CD14-positive monocyte (primary cell): ENCODE measurements around the gene PTPRN2. TPM values are rescaled to one million over a fixed set of nuclear protein-coding genes. Genes with fewer than 3 reads are reported as not detected.

Experiments
- DNase-seq, 3 donors: peaks; one replicate each; pipeline ENCODE4 v3.0.0-alpha.2; 2011 to 2022
- H2AFZ ChIP-seq: 2 replicates; pipeline ENCODE4 v1.6.0; 2012; ENCODE audit warnings: mild to moderate bottlenecking, low read depth, low read length, inconsistent platforms; ENCODE audit not compliant: insufficient read depth, poor library complexity, severe bottlenecking
- H3K27ac ChIP-seq, 2 donors: 1 replicate in 1 of 2; 2 replicates in 1 of 2; pipeline ENCODE4 v1.5.1; 2012 to 2013; ENCODE audit warnings: low read length in 2 of 2, control low read depth in 1 of 2, inconsistent platforms in 1 of 2, low read depth in 1 of 2, mild to moderate bottlenecking in 1 of 2
- H3K27me3 ChIP-seq, 2 donors: one replicate each; pipeline versions ENCODE4 v1.6.0 to v1.6.1; 2011 to 2013; ENCODE audit warnings: low read length in 2 of 2; ENCODE audit not compliant: control insufficient read depth in 2 of 2, insufficient read depth in 2 of 2
- H3K36me3 ChIP-seq, 2 donors: replicated peaks in 1 of 2; 1 replicate in 1 of 2; 2 replicates in 1 of 2; pipeline versions ENCODE4 v1.5.1 to v1.6.1; 2012 to 2013; ENCODE audit warnings: low read length in 2 of 2, control low read depth in 1 of 2, inconsistent platforms in 1 of 2, mild to moderate bottlenecking in 1 of 2; ENCODE audit not compliant: insufficient read depth in 2 of 2, control insufficient read depth in 1 of 2
- H3K4me1 ChIP-seq, 2 donors: 1 replicate in 1 of 2; 2 replicates in 1 of 2; pipeline versions ENCODE4 v1.5.1 to v1.6.1; 2012 to 2013; ENCODE audit warnings: low read length in 2 of 2, control low read depth in 1 of 2, inconsistent platforms in 1 of 2, mild to moderate bottlenecking in 1 of 2, moderate library complexity in 1 of 2; ENCODE audit not compliant: insufficient read depth in 2 of 2, control insufficient read depth in 1 of 2
- H3K4me2 ChIP-seq: replicated peaks from 2 replicates; pipeline ENCODE3; 2012; ENCODE audit warnings: low read length, moderate library complexity, mild to moderate bottlenecking; ENCODE audit not compliant: poor library complexity, severe bottlenecking; ENCODE audit errors: extremely low read depth
- H3K4me3 ChIP-seq, 3 experiments: fragments of 200-600 bp in 1 of 3; sonication (generic) in 1 of 3; replicated peaks in 1 of 3; 1 replicate in 2 of 3; 2 replicates in 1 of 3; pipeline ENCODE4 v1.5.1; 2011 to 2013; ENCODE audit warnings: low read length in 3 of 3, mild to moderate bottlenecking in 3 of 3, control low read depth in 2 of 3, low read depth in 2 of 3, inconsistent platforms in 1 of 3, moderate library complexity in 1 of 3
- H3K79me2 ChIP-seq: 2 replicates; pipeline ENCODE4 v1.6.0; 2012; ENCODE audit warnings: mild to moderate bottlenecking, control low read depth, inconsistent platforms, low read length, moderate library complexity; ENCODE audit not compliant: insufficient read depth
- H3K9ac ChIP-seq: 2 replicates; pipeline ENCODE4 v1.6.0; 2017; ENCODE audit warnings: low read length, mild to moderate bottlenecking; ENCODE audit not compliant: insufficient read depth, poor library complexity, severe bottlenecking
- H3K9me3 ChIP-seq, 2 donors: replicated peaks in 1 of 2; 1 replicate in 1 of 2; 2 replicates in 1 of 2; pipeline versions ENCODE4 v1.5.1 to v1.6.1; 2012 to 2013; ENCODE audit warnings: low read length in 2 of 2, control low read depth in 1 of 2; ENCODE audit not compliant: control insufficient read depth in 1 of 2, insufficient read depth in 1 of 2
- H4K20me1 ChIP-seq: 2 replicates; pipeline ENCODE4 v1.6.0; 2012; ENCODE audit warnings: mild to moderate bottlenecking, low read length, control low read depth, moderate library complexity; ENCODE audit not compliant: insufficient read depth
- H3K27ac Mint-ChIP-seq, 7 donors: one replicate each; pipeline ENCODE4 v1.8.0; 2020; ENCODE audit warnings: mild to moderate bottlenecking in 7 of 7, mixed read lengths in 7 of 7, moderate library complexity in 6 of 7, inconsistent platforms in 2 of 7
- H3K27me3 Mint-ChIP-seq, 3 donors: one replicate each; pipeline ENCODE4 v1.8.0; 2021 to 2022; ENCODE audit warnings: low read depth in 3 of 3, mild to moderate bottlenecking in 3 of 3, mixed read lengths in 3 of 3, moderate library complexity in 3 of 3, inconsistent platforms in 1 of 3
- H3K36me3 Mint-ChIP-seq, 2 donors: one replicate each; pipeline ENCODE4 v1.8.0; 2020; ENCODE audit warnings: mixed read lengths in 2 of 2, inconsistent platforms in 1 of 2, mild to moderate bottlenecking in 1 of 2
- H3K4me1 Mint-ChIP-seq: one replicate; pipeline ENCODE4 v1.8.0; 2020; ENCODE audit warnings: mild to moderate bottlenecking, mixed read lengths
- H3K4me3 Mint-ChIP-seq, 2 donors: one replicate each; pipeline ENCODE4 v1.8.0; 2020; ENCODE audit warnings: mild to moderate bottlenecking in 2 of 2, mixed read lengths in 2 of 2, moderate library complexity in 1 of 2
- H3K9me3 Mint-ChIP-seq, 7 donors: one replicate each; pipeline ENCODE4 v1.8.0; 2020 to 2022; ENCODE audit warnings: mixed read lengths in 7 of 7, mild to moderate bottlenecking in 6 of 7, moderate library complexity in 6 of 7, inconsistent platforms in 2 of 7
- CTCF ChIP-seq: fragments of 200-600 bp; IDR thresholded peaks from one replicate; pipeline ENCODE4 v1.8.0; 2022; ENCODE audit warnings: antibody characterized with exemption, mild to moderate bottlenecking
- WGBS: methylation state at CpG from one replicate; pipeline ENCODE4 v1.1.5; 2013; ENCODE audit warnings: missing lambda C conversion rate; ENCODE audit not compliant: insufficient coverage; 5-methylcytosine and 5-hydroxymethylcytosine counted together
- intact Hi-C, 2 donors: fragments of 100-400 bp; cut with micrococcal nuclease; formaldehyde crosslinking; loops; one replicate each; pipeline versions ENCODE4 v1.15.0 to v1.15.1; 2023
- polyA plus RNA-seq, 3 donors: library from polyadenylated mRNA; depleted of rRNA in 1 of 3; unstranded in 2 of 3; stranded (reverse) in 1 of 3; fragments of 300-500 nt in 2 of 3; fragments of >200 nt in 1 of 3; fragmentation: Illumina TruSeq in 2 of 3; gene quantifications; 1 replicate in 2 of 3; 2 replicates in 1 of 3; pipeline ENCODE4 v1.2.3, GENCODE V29; 2012 to 2021

PTPRN2 gene
- polyA plus RNA-seq, 3 donors, result 0.25 to 1.4 (median 0.97) TPM

- Mint-ChIP-seq H3K4me1 (no peaks in the 10 kb centered on the region), H3K27me3 (peaks cover 0 to 1% (median 0%) of the 10 kb centered on the region in 3 donors), H3K27ac (no peak overlapping the region), H3K36me3 (no peaks in the 10 kb centered on the region), H3K4me3 (no peak overlapping the region), H3K9me3 (peaks cover 8 to 25% (median 17%) of the 10 kb centered on the region in 7 donors)
- H3K79me2 ChIP-seq, result no peaks in the 10 kb centered on the region
- no peak overlapping the region for H3K27ac ChIP-seq
- no peaks in the 10 kb centered on the region for H3K27me3 ChIP-seq
- H3K9ac ChIP-seq, result no peak overlapping the region
- no peak overlapping the region for H3K4me2 ChIP-seq
- WGBS, result 91% methylated on average over 24 of the region's 24 CpGs
- H4K20me1 ChIP-seq, result no peaks in the 10 kb centered on the region
- no peak for TF ChIP-seq CTCF
- no peak overlapping the region for H2AFZ ChIP-seq
- H3K36me3 ChIP-seq, result no peaks in the 10 kb centered on the region
- peaks cover 32 to 39% of the 10 kb centered on the region in 2 donors for H3K9me3 ChIP-seq
- intact Hi-C loops, result no loop called here
- DNase-seq, result no peak
- H3K4me3 ChIP-seq, result no peak overlapping the region
- no peaks in the 10 kb centered on the region for H3K4me1 ChIP-seq
Observed at GRCh38 chr7:158061884-158062656, 525.6 kb downstream of the PTPRN2 start.

- Histone ChIP-seq H3K4me1 (no peaks in the 10 kb centered on the region), H3K4me3 (no peak overlapping the region), H3K27me3 (no peaks in the 10 kb centered on the region), H3K4me2 (no peak overlapping the region), H3K79me2 (no peaks in the 10 kb centered on the region), H3K9me3 (peaks cover 32 to 40% of the 10 kb centered on the region in 2 donors), H2AFZ (no peak overlapping the region), H3K9ac (no peak overlapping the region), H3K36me3 (no peaks in the 10 kb centered on the region), H3K27ac (no peak overlapping the region), H4K20me1 (no peaks in the 10 kb centered on the region)
- no peak overlapping the region for H3K4me3 Mint-ChIP-seq
- no peaks in the 10 kb centered on the region for H3K36me3 Mint-ChIP-seq
- peaks cover 10 to 31% (median 21%) of the 10 kb centered on the region in 7 donors for H3K9me3 Mint-ChIP-seq
- intact Hi-C loops, result no loop called here
- no peaks in the 10 kb centered on the region for H3K4me1 Mint-ChIP-seq
- peaks cover 0 to 1% (median 0%) of the 10 kb centered on the region in 3 donors for H3K27me3 Mint-ChIP-seq
- no peak overlapping the region for H3K27ac Mint-ChIP-seq
- WGBS, result 93% methylated on average over 28 of the region's 28 CpGs
- no peak for TF ChIP-seq CTCF
- DNase-seq, result no peak
Observed at GRCh38 chr7:158061026-158061630, 526.5 kb downstream of the PTPRN2 start.
